HepG2 (cell line): ENCODE measurements around the gene LBR. TPM values are rescaled to one million over a fixed set of nuclear protein-coding genes. Genes with fewer than 3 reads are reported as not detected.

Source experiments
- ATAC-seq: fragments of 200-7000 bp; cut with Tn5 transposase; 3 replicates; pipeline ENCODE4 v1.9.1; 2020; ENCODE audit warnings: mild to moderate bottlenecking, moderate library complexity
- BruUV-seq: library from RNA; stranded (reverse); fragments of 400-500 nt; replicated peaks from 2 replicates; lab custom pipeline; 2021; lab: Mats Ljungman, UMichigan
- CTCF ChIA-PET: fragments of 300-600 bp; formaldehyde crosslinking; extraction: SDS; loops from one replicate; lab custom pipeline; 2021; ENCODE audit warnings: low total read pairs, inconsistent platforms, low intra/inter-chr PET ratio; lab: Yijun Ruan, JAX
- POLR2A ChIA-PET: fragments of 350-600 bp; sonication (Branson Sonifier 250); formaldehyde crosslinking; loops from one replicate; lab custom pipeline; 2020; ENCODE audit warnings: antibody characterized with exemption, inconsistent platforms; lab: Yijun Ruan, JAX
- DNase-seq: peaks from one replicate; pipeline ENCODE4 v3.0.0-alpha.2; 2015; ENCODE audit warnings: low spot score
- FAIRE-seq: peaks from 3 replicates; lab custom pipeline; 2011; peaks lifted over from hg19 to GRCh38; lab: Jason Lieb, UNC
- H2AFZ ChIP-seq: one replicate; pipeline ENCODE4 v1.6.1; 2011; ENCODE audit warnings: low read length, inconsistent platforms
- H3K27ac ChIP-seq: fragments of 300-600 bp; 3 replicates; pipeline ENCODE4 v1.8.0; 2011; ENCODE audit warnings: mixed run types, mild to moderate bottlenecking, mixed read lengths, low read length, inconsistent platforms; ENCODE audit not compliant: insufficient read depth; ENCODE audit errors: extremely low read length
- H3K27me3 ChIP-seq, 2 experiments: fragments of 200-600 bp in 1 of 2; 2 replicates in 1 of 2; 3 replicates in 1 of 2; pipeline versions ENCODE4 v1.6.0 to v1.8.0; 2011; ENCODE audit warnings: low read length in 2 of 2, mild to moderate bottlenecking in 2 of 2, moderate library complexity in 2 of 2, inconsistent platforms in 1 of 2; ENCODE audit not compliant: insufficient read depth in 2 of 2, control insufficient read depth in 1 of 2
- H3K36me3 ChIP-seq, 2 experiments: fragments of 200-600 bp in 1 of 2; replicated peaks in 1 of 2; 2 replicates in 1 of 2; 3 replicates in 1 of 2; pipeline versions ENCODE4 v1.5.1 to v1.8.0; 2011; ENCODE audit warnings: low read length in 2 of 2, inconsistent platforms in 1 of 2; ENCODE audit not compliant: insufficient read depth in 2 of 2, control insufficient read depth in 1 of 2
- H3K4me1 ChIP-seq: 2 replicates; pipeline ENCODE4 v1.5.1; 2012; ENCODE audit warnings: low read length, inconsistent platforms; ENCODE audit not compliant: insufficient read depth
- H3K4me2 ChIP-seq: 2 replicates; pipeline ENCODE4 v1.6.0; 2011; ENCODE audit warnings: low read depth, low read length, inconsistent platforms
- H3K4me3 ChIP-seq, 3 experiments: fragments of 200-600 bp in 1 of 3; sonication (generic), shearing (Covaris generic) in 1 of 3; replicated peaks in 1 of 3; 2 replicates each; pipeline ENCODE4 v1.5.1; 2011 to 2016; ENCODE audit warnings: low read length in 3 of 3, inconsistent platforms in 2 of 3, low read depth in 2 of 3, mild to moderate bottlenecking in 2 of 3, control low read depth in 1 of 3, mixed read lengths in 1 of 3; ENCODE audit not compliant: insufficient read depth in 1 of 3
- H3K79me2 ChIP-seq: one replicate; pipeline ENCODE4 v1.6.1; 2011; ENCODE audit warnings: low read length, inconsistent platforms; ENCODE audit not compliant: insufficient read depth
- H3K9ac ChIP-seq: 2 replicates; pipeline ENCODE4 v1.6.0; 2011; ENCODE audit warnings: mild to moderate bottlenecking, low read depth, low read length, inconsistent platforms; ENCODE audit not compliant: insufficient read depth
- H3K9me3 ChIP-seq: 2 replicates; pipeline ENCODE4 v1.5.1; 2012; ENCODE audit warnings: mild to moderate bottlenecking, low read length
- H4K20me1 ChIP-seq: 2 replicates; pipeline ENCODE4 v1.6.0; 2011; ENCODE audit warnings: inconsistent platforms, mild to moderate bottlenecking, low read length, moderate library complexity; ENCODE audit not compliant: insufficient read depth
- FOXP4 ChIP-seq: sonication (generic); formaldehyde crosslinking; IDR thresholded peaks from 2 replicates; pipeline ENCODE4 v1.4.0; 2020; ENCODE audit warnings: missing genetic modification reagents
- HIC2 ChIP-seq: sonication (generic); formaldehyde crosslinking; IDR thresholded peaks from 2 replicates; pipeline ENCODE4 v1.9.0; 2022; ENCODE audit warnings: low read depth, missing genetic modification reagents
- JARID2 ChIP-seq: sonication (generic); formaldehyde crosslinking; IDR thresholded peaks from 2 replicates; pipeline ENCODE4 v1.8.1; 2023; ENCODE audit warnings: missing genetic modification reagents, inconsistent platforms; ENCODE audit not compliant: insufficient replicate concordance
- KMT2A ChIP-seq: sonication (generic); formaldehyde crosslinking; IDR thresholded peaks from 2 replicates; pipeline ENCODE4 v1.4.0; 2020; ENCODE audit warnings: missing genetic modification reagents
- MTA3 ChIP-seq: sonication (generic); formaldehyde crosslinking; IDR thresholded peaks from 2 replicates; pipeline ENCODE4 v1.4.0; 2020; ENCODE audit warnings: missing genetic modification reagents
- NFRKB ChIP-seq: fragments of 450-650 bp; IDR thresholded peaks from 2 replicates; pipeline ENCODE4 v1.6.1; 2017
- NFYC ChIP-seq: IDR thresholded peaks from 2 replicates; pipeline ENCODE4 v1.6.1; 2016; ENCODE audit warnings: missing genetic modification reagents, missing compliant biosample characterization
- NR1H2 ChIP-seq: sonication (generic); formaldehyde crosslinking; IDR thresholded peaks from 2 replicates; pipeline ENCODE4 v1.8.1; 2022; ENCODE audit warnings: low read depth, missing genetic modification reagents, borderline replicate concordance
- PLRG1 ChIP-seq: fragments of 450-650 bp; conservative IDR thresholded peaks from 2 replicates; pipeline ENCODE4 v1.6.1; 2016
- SMC3 ChIP-seq: IDR thresholded peaks from 2 replicates; pipeline ENCODE4 v1.6.1; 2011; ENCODE audit warnings: low read length, improper control_type of control experiment
- TCF12 ChIP-seq, 2 experiments: fragments of 450-650 bp in 1 of 2; sonication (generic) in 1 of 2; formaldehyde crosslinking in 1 of 2; IDR thresholded peaks; 2 replicates each; pipeline versions ENCODE4 v1.6.1 to v1.8.0; 2017 to 2022; ENCODE audit warnings: antibody characterized with exemption in 1 of 2, mild to moderate bottlenecking in 1 of 2, missing genetic modification reagents in 1 of 2, moderate library complexity in 1 of 2
- TEAD3 ChIP-seq: optimal IDR thresholded peaks from 2 replicates; pipeline ENCODE3; 2016; ENCODE audit warnings: borderline replicate concordance
- TRIM24 ChIP-seq: sonication (generic); formaldehyde crosslinking; IDR thresholded peaks from 2 replicates; pipeline ENCODE4 v1.8.0; 2022; ENCODE audit warnings: mild to moderate bottlenecking, missing genetic modification reagents
- YY1 ChIP-seq: IDR thresholded peaks from 2 replicates; pipeline ENCODE4 v1.6.1; 2011; ENCODE audit warnings: low read length, low read depth, moderate library complexity, mild to moderate bottlenecking; ENCODE audit not compliant: insufficient read depth, insufficient replicate concordance
- ZNF251 ChIP-seq: sonication (generic); formaldehyde crosslinking; IDR thresholded peaks from 2 replicates; pipeline ENCODE4 v1.9.0; 2021; ENCODE audit warnings: mild to moderate bottlenecking, missing genetic modification reagents
- ZNF274 ChIP-seq: sonication (generic); formaldehyde crosslinking; IDR thresholded peaks from 2 replicates; pipeline ENCODE4 v1.5.1; 2020; ENCODE audit warnings: mild to moderate bottlenecking, missing genetic modification reagents
- ZNF552 ChIP-seq: sonication (generic); formaldehyde crosslinking; IDR thresholded peaks from 2 replicates; pipeline ENCODE4 v1.9.0; 2022; ENCODE audit warnings: missing genetic modification reagents, mild to moderate bottlenecking, borderline replicate concordance
- WGBS: methylation state at CpG from one replicate; pipeline ENCODE4 v1.1.6; 2017; ENCODE audit warnings: low lambda C conversion rate; 5-methylcytosine and 5-hydroxymethylcytosine counted together
- in situ Hi-C: cut with HindIII; loops from 2 replicates; pipeline ENCODE4 v1.10.0; 2017; ENCODE audit warnings: low pct_unique_long_range_greater_than_20kb; ENCODE audit not compliant: extremely low pct_ligation_motif_present
- intact Hi-C: fragments of 100-400 bp; cut with micrococcal nuclease; formaldehyde crosslinking; loops from one replicate; pipeline ENCODE4 v1.10.0; 2022; ENCODE audit not compliant: unreplicated experiment
- polyA plus RNA-seq, 8 experiments: library from polyadenylated mRNA; depleted of rRNA in 3 of 8; stranded (reverse) in 7 of 8; unstranded in 1 of 8; fragments of >200 nt; fragmentation: Illumina TruSeq in 4 of 8; extraction: Trizol in 4 of 8; gene quantifications; 2 replicates each; pipeline versions ENCODE4 v1.2.1 to v1.2.3, GENCODE V29; 2011 to 2016; ENCODE audit warnings: low read depth in 4 of 8, missing spikeins in 1 of 8, mixed read lengths in 1 of 8; ENCODE audit not compliant: insufficient read depth in 1 of 8
- total RNA-seq, 5 experiments: library from RNA; depleted of rRNA; stranded (reverse); fragments of >200 nt; fragmentation: Illumina TruSeq; extraction: Trizol; gene quantifications; 2 replicates each; pipeline ENCODE4 v1.2.3, GENCODE V29; 2016; ENCODE audit warnings: low read depth in 1 of 5

The LBR gene
- total and polyA plus RNA-seq, 2 of the 13 experiments (the other 11 are each of a cell fraction or from before 2014, with no cell fraction given), result 38.9 to 76.7 TPM

- TF ChIP-seq JARID2 (no peak), ZNF552 (CRISPR knock-in tag) (no peak), ZNF251 (CRISPR knock-in tag) (0 out of 2 replicates have a peak, but pooled peaks have one; percentile 46), SMC3 (no peak), FOXP4 (no peak), NFYC (CRISPR knock-in tag) (peak; percentile 88), TCF12 (IDR thresholded peaks at IDR 0.05) (no peak), TCF12 (CRISPR knock-in tag; IDR thresholded peaks at IDR 0.05) (no peak)
These were observed 436 bp upstream of the LBR start (continued) for GRCh38 chr1:225428068-225428880.

GRCh38 chr1:225426395-225427234 lies 1.2 kb downstream of the LBR start:
- no TSS peak for BruUV-seq
- POLR2A ChIA-PET, result interaction anchor here (0.9 kb wide), 1 partner anchor 15 kb away, joined by 3 read pairs; no protein-coding TSS in a partner anchor
- Histone ChIP-seq H3K36me3 (peaks cover 0 to 19% of the 10 kb centered on the region in 2 experiments; a peak in 2 of 5 replicates), H2AFZ (no peak overlapping the region), H3K27me3 (no peaks in the 10 kb centered on the region; a peak in 1 of 5 replicates), H3K9me3 (no peaks in the 10 kb centered on the region), H4K20me1 (peaks cover 17% of the 10 kb centered on the region), H3K4me1 (peaks cover 52% of the 10 kb centered on the region), H3K27ac (peak overlapping the region; percentile 86), H3K4me2 (peak overlapping the region; percentile 92), H3K79me2 (peaks cover 62% of the 10 kb centered on the region), H3K9ac (peak overlapping the region; percentile 92), H3K4me3 (peak overlapping the region; percentile 83 to 95 (median 93))
- CTCF ChIA-PET, result no interaction called here
- intact Hi-C loops (loop anchor here (2.0 kb wide), 2 partner anchors 14 kb away; no protein-coding TSS in a partner anchor), in situ Hi-C loops (no loop called here)
- 2% methylated on average over 21 of the region's 36 CpGs for WGBS
- DNase-seq (no peak), FAIRE-seq (peak; percentile 28), ATAC-seq (peak; percentile 21)
- 0 out of 2 replicates have a peak, but pooled peaks have one; percentile 29 for TF ChIP-seq HIC2 (CRISPR knock-in tag)
- TF ChIP-seq ZNF274 (CRISPR knock-in tag), result peak; percentile 59; the same call in 1 of the 2 replicates
- 0 out of 2 replicates have a peak, but pooled peaks have one; percentile 58 for TF ChIP-seq KMT2A (CRISPR knock-in tag)
- TF ChIP-seq PLRG1, result no peak
- no peak for TF ChIP-seq MTA3 (CRISPR knock-in tag)
- TF ChIP-seq NFRKB, result no peak
- 0 out of 2 replicates have a peak, but pooled peaks have one; percentile 42 for TF ChIP-seq NR1H2
- peak; percentile 36 for TF ChIP-seq TEAD3 (CRISPR knock-in tag)
- no peak for TF ChIP-seq TRIM24
- TF ChIP-seq YY1, result no peak
